DND-41 (cell line): ENCODE measurements around the gene CACNA2D3.

Experiments used
- ATAC-seq: fragments of 200-7000 bp; cut with Tn5 transposase; 3 replicates; pipeline ENCODE4 v1.9.1; 2021; ENCODE audit warnings: low read depth; ENCODE audit not compliant: insufficient read depth
- DNase-seq: peaks from one replicate; pipeline ENCODE4 v3.0.0-alpha.2; 2020
- H2AFZ ChIP-seq: 2 replicates; pipeline ENCODE4 v1.6.0; 2012; ENCODE audit warnings: low read depth, low read length
- H3K27ac ChIP-seq: 2 replicates; pipeline ENCODE4 v1.5.1; 2012; ENCODE audit warnings: low read length, inconsistent platforms
- H3K27me3 ChIP-seq: fragments of 200-600 bp; sonication (generic); 2 replicates; pipeline ENCODE4 v1.6.0; 2012; ENCODE audit warnings: low read length, mild to moderate bottlenecking, inconsistent platforms; ENCODE audit not compliant: insufficient read depth, poor library complexity
- H3K36me3 ChIP-seq: 2 replicates; pipeline ENCODE4 v1.5.1; 2012; ENCODE audit warnings: low read length, inconsistent platforms; ENCODE audit not compliant: insufficient read depth
- H3K4me1 ChIP-seq: 2 replicates; pipeline ENCODE4 v1.5.1; 2012; ENCODE audit warnings: mild to moderate bottlenecking, low read length; ENCODE audit not compliant: insufficient read depth
- H3K4me2 ChIP-seq: 2 replicates; pipeline ENCODE4 v1.6.0; 2012; ENCODE audit warnings: mild to moderate bottlenecking, moderate library complexity, low read length, inconsistent platforms; ENCODE audit not compliant: insufficient read depth
- H3K4me3 ChIP-seq, 2 experiments: fragments of 200-600 bp in 1 of 2; shearing (Covaris generic) in 1 of 2; 2 replicates each; pipeline ENCODE4 v1.5.1; 2012 to 2016; ENCODE audit warnings: inconsistent platforms in 2 of 2, low read length in 2 of 2, mild to moderate bottlenecking in 2 of 2, low read depth in 1 of 2, moderate library complexity in 1 of 2
- H3K79me2 ChIP-seq: 2 replicates; pipeline ENCODE4 v1.6.0; 2012; ENCODE audit warnings: low read length, inconsistent platforms; ENCODE audit not compliant: insufficient read depth
- H3K9ac ChIP-seq: 2 replicates; pipeline ENCODE4 v1.6.0; 2012; ENCODE audit warnings: low read depth, mild to moderate bottlenecking, inconsistent platforms, low read length, moderate library complexity
- H3K9me3 ChIP-seq: 2 replicates; pipeline ENCODE4 v1.5.1; 2012; ENCODE audit warnings: low read length, moderate library complexity, mild to moderate bottlenecking, inconsistent platforms; ENCODE audit not compliant: insufficient read depth, severe bottlenecking
- H4K20me1 ChIP-seq: 2 replicates; pipeline ENCODE4 v1.6.0; 2012; ENCODE audit warnings: low read length; ENCODE audit not compliant: insufficient read depth
- EZH2 ChIP-seq: IDR thresholded peaks from 3 replicates; pipeline ENCODE4 v1.6.1; 2012; ENCODE audit warnings: borderline replicate concordance, low read depth, mild to moderate bottlenecking, moderate library complexity, low read length, inconsistent platforms; ENCODE audit not compliant: severe bottlenecking
- TF ChIP-seq, protein P1 (sequence below): IDR thresholded peaks from 2 replicates; pipeline ENCODE4 v1.5.1; 2012; ENCODE audit warnings: borderline replicate concordance, low read length, moderate library complexity, mild to moderate bottlenecking; ENCODE audit not compliant: poor library complexity, severe bottlenecking; ENCODE audit errors: extremely low read depth

The CACNA2D3 gene

DNA sequence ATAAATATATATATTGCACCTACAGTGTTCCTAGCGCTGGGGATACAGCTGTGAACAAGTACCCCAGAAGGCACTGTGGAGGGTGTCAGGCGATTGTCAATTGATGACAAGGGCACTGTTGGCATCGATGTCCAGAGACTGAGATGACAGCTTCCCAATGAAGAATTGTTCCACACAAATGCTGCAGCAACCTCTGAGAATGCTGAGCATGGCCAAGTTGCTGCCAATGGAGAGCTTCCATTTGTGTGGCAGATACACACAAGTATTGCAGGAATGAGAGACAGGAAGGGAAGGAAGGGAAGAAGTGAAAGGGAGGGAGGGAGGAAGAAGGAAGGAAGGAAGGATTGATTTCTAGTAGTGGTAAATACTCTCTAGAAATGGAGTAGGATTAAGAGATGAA lies 783.6 kb downstream of the CACNA2D3 start:
- no peak overlapping the region for H3K27ac ChIP-seq
- no peak overlapping the region for H3K9ac ChIP-seq
- no peak for ATAC-seq
- H2AFZ ChIP-seq: no peak overlapping the region
- H4K20me1 ChIP-seq: no peaks in the 10 kb centered on the region
- no peak overlapping the region for H3K4me3 ChIP-seq
- no peaks in the 10 kb centered on the region for H3K36me3 ChIP-seq
- no peaks in the 10 kb centered on the region for H3K27me3 ChIP-seq
- H3K4me1 ChIP-seq: no peaks in the 10 kb centered on the region
- no peaks in the 10 kb centered on the region for H3K79me2 ChIP-seq
- DNase-seq: no peak
- no peaks in the 10 kb centered on the region for H3K9me3 ChIP-seq
- TF ChIP-seq, protein P1, sequence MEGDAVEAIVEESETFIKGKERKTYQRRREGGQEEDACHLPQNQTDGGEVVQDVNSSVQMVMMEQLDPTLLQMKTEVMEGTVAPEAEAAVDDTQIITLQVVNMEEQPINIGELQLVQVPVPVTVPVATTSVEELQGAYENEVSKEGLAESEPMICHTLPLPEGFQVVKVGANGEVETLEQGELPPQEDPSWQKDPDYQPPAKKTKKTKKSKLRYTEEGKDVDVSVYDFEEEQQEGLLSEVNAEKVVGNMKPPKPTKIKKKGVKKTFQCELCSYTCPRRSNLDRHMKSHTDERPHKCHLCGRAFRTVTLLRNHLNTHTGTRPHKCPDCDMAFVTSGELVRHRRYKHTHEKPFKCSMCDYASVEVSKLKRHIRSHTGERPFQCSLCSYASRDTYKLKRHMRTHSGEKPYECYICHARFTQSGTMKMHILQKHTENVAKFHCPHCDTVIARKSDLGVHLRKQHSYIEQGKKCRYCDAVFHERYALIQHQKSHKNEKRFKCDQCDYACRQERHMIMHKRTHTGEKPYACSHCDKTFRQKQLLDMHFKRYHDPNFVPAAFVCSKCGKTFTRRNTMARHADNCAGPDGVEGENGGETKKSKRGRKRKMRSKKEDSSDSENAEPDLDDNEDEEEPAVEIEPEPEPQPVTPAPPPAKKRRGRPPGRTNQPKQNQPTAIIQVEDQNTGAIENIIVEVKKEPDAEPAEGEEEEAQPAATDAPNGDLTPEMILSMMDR: no peak
- TF ChIP-seq EZH2: no peak
- H3K4me2 ChIP-seq: no peak overlapping the region

DNA sequence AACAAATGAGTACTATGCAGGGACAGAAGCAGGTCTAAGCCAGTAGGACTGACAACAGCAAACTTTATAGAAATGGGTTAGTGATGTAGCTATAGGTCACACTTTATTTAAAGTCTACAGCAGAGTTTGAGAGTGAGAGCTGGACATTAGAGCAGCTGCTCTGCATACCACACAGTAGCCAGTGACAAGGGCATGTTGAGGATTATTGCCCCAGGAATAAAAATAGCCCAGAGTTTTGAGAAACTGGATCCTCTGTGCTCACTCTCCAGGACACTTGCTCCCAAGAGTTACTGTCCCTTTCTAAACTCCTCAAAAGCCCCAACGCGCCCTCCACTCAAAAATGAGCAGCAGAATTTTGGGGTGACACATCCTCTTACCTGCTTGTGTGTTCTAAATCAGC lies 784.4 kb downstream of the CACNA2D3 start:
- H3K4me3 ChIP-seq: no peak overlapping the region
- no peaks in the 10 kb centered on the region for H3K9me3 ChIP-seq
- H3K79me2 ChIP-seq: no peaks in the 10 kb centered on the region
- no peaks in the 10 kb centered on the region for H4K20me1 ChIP-seq
- TF ChIP-seq EZH2: no peak
- TF ChIP-seq, protein P1: no peak
- DNase-seq: no peak
- ATAC-seq: no peak
- H3K4me1 ChIP-seq: no peaks in the 10 kb centered on the region
- H2AFZ ChIP-seq: no peak overlapping the region
- H3K27ac ChIP-seq: no peak overlapping the region
- no peak overlapping the region for H3K4me2 ChIP-seq
- no peaks in the 10 kb centered on the region for H3K27me3 ChIP-seq
- H3K9ac ChIP-seq: no peak overlapping the region
- H3K36me3 ChIP-seq: no peaks in the 10 kb centered on the region

DNA sequence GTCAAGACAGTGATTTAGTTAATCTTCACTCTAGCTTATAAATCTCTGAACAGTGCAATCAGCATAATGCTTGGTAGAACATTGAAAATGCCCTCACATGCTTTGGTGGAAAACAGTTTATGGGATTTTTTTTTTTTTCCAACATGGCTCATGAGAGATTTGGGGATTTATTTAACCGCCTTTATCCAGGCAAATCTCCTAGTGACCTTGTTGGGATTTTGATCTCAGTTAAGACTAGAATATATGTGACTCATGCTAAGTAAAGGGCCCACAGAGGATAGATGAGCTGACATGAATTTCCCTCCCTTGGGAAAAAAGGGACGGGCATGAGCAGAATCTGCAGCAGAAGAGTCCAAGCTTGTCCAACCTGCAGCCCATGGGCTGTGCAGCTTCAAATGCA lies 786.8 kb downstream of the CACNA2D3 start:
- no peaks in the 10 kb centered on the region for H3K36me3 ChIP-seq
- no peaks in the 10 kb centered on the region for H3K4me1 ChIP-seq
- DNase-seq (no peak), ATAC-seq (no peak)
- no peak overlapping the region for H3K4me2 ChIP-seq
- no peak overlapping the region for H3K9ac ChIP-seq
- TF ChIP-seq, protein P1: no peak
- TF ChIP-seq EZH2: no peak
- H3K79me2 ChIP-seq: no peaks in the 10 kb centered on the region
- H3K4me3 ChIP-seq: no peak overlapping the region
- no peak overlapping the region for H3K27ac ChIP-seq
- no peak overlapping the region for H2AFZ ChIP-seq
- H3K27me3 ChIP-seq: no peaks in the 10 kb centered on the region
- H3K9me3 ChIP-seq: no peaks in the 10 kb centered on the region
- H4K20me1 ChIP-seq: no peaks in the 10 kb centered on the region

DNA sequence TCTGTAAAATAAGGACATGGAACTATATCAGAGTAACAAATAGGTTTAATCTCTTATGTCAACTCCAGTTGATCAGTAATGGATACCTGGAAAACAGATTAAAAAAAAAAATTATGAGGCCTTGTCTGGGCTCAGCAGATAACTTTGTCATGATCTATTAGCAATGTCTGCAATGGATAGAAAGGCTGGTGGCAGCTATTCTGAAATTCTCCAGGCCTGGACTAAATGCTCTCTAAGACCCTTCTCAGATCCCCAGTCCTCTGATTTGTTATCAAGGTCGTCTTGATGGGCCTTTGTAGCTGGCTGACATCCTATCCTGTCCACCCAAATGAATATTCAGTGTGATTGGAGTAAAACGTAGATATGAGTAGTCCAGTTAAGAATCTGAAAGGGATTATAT lies 791.8 kb downstream of the CACNA2D3 start:
- H3K27ac ChIP-seq: no peak overlapping the region
- H3K4me3 ChIP-seq: no peak overlapping the region
- H4K20me1 ChIP-seq: no peaks in the 10 kb centered on the region
- H3K4me1 ChIP-seq: no peaks in the 10 kb centered on the region
- H3K79me2 ChIP-seq: no peaks in the 10 kb centered on the region
- ATAC-seq: no peak
- no peak for DNase-seq
- no peak overlapping the region for H3K9ac ChIP-seq
- H3K27me3 ChIP-seq: no peaks in the 10 kb centered on the region
- no peak for TF ChIP-seq EZH2
- no peak overlapping the region for H3K4me2 ChIP-seq
- no peak overlapping the region for H2AFZ ChIP-seq
- no peaks in the 10 kb centered on the region for H3K9me3 ChIP-seq
- H3K36me3 ChIP-seq: no peaks in the 10 kb centered on the region
